PC-9 (cell line): ENCODE results near the gene ARSI.

Experiments used
- CTCF ChIP-seq: fragments of 200-600 bp; sonication (generic); conservative IDR thresholded peaks from 2 replicates; pipeline ENCODE4 v1.6.1; 2017; ENCODE audit warnings: mixed run types, antibody characterized with exemption, mild to moderate bottlenecking, moderate library complexity
- EZH2 ChIP-seq: fragments of 200-600 bp; sonication (generic); IDR thresholded peaks from 2 replicates; pipeline ENCODE4 v1.8.0; 2017; ENCODE audit warnings: antibody characterized with exemption, low read depth

- no peak for TF ChIP-seq EZH2
- TF ChIP-seq CTCF, result no peak
Measured at GRCh38 chr5:150307617-150308426, 5.1 kb upstream of the ARSI start.
